Right lobe of liver (tissue), 4 donors: ENCODE data around the gene WDR88.

ENCODE experiments used
- POLR2A ChIP-seq: fragments of 450-650 bp; IDR thresholded peaks from one replicate; pipeline ENCODE4 v1.6.1; 2017; ENCODE audit warnings: antibody characterized with exemption, mild to moderate bottlenecking
- TF ChIP-seq, protein P1 (sequence below), 4 donors: fragments of 200-600 bp in 3 of 4; fragments of 450-650 bp in 1 of 4; IDR thresholded peaks; one replicate each; pipeline versions ENCODE4 v1.5.1 to v1.8.0; 2016 to 2022; ENCODE audit warnings: antibody characterized with exemption in 4 of 4, mild to moderate bottlenecking in 2 of 4
- donor health status: DM: no; HTN: no; CAD: no.
- donor health status: DM: no; HTN: no; CAD: no.
- donor health status: DM: no; HTN: yes; CAD: no.

DNA sequence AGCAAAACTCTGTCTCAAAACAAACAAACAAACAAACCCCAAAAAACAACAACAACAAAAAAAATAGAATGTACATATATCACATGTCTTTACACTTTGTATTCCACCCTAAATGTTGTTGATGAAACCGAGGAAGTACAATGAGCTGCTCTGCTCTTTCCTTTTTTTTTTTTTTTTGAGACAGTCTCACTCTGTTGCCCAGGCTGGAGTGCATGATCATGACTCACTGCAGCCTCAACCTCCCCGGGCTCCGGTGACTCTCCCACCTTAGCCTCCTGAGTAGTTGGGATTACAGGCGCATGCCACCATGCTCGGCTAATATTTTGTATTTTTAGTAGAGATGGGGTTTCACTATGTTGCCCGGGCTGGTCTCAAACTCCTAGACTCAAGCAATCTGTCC is 31.6 kb downstream of the WDR88 start:
- TF ChIP-seq, protein P1, sequence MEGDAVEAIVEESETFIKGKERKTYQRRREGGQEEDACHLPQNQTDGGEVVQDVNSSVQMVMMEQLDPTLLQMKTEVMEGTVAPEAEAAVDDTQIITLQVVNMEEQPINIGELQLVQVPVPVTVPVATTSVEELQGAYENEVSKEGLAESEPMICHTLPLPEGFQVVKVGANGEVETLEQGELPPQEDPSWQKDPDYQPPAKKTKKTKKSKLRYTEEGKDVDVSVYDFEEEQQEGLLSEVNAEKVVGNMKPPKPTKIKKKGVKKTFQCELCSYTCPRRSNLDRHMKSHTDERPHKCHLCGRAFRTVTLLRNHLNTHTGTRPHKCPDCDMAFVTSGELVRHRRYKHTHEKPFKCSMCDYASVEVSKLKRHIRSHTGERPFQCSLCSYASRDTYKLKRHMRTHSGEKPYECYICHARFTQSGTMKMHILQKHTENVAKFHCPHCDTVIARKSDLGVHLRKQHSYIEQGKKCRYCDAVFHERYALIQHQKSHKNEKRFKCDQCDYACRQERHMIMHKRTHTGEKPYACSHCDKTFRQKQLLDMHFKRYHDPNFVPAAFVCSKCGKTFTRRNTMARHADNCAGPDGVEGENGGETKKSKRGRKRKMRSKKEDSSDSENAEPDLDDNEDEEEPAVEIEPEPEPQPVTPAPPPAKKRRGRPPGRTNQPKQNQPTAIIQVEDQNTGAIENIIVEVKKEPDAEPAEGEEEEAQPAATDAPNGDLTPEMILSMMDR (IDR thresholded peaks at IDR 0.05) = no peak
- no peak for TF ChIP-seq POLR2A
